GM21528 (cell line): ENCODE results near the gene CXCR5.
A peak's percentile ranks its signal among the peaks of the same experiment; 100 is the strongest.
"Not testable (repeated sequence)": the region's sequence is repeated elsewhere in the genome, so short reads cannot be mapped to it uniquely, and the experiment has no call there.

Source experiments
- ATAC-seq: cut with Tn5 transposase; IDR thresholded peaks from one replicate; pipeline ENCODE4 v1.9.1; 2021; ENCODE audit warnings: mild to moderate bottlenecking, moderate library complexity; ENCODE audit not compliant: unreplicated experiment, low FRiP score

CXCR5 gene, protein sequence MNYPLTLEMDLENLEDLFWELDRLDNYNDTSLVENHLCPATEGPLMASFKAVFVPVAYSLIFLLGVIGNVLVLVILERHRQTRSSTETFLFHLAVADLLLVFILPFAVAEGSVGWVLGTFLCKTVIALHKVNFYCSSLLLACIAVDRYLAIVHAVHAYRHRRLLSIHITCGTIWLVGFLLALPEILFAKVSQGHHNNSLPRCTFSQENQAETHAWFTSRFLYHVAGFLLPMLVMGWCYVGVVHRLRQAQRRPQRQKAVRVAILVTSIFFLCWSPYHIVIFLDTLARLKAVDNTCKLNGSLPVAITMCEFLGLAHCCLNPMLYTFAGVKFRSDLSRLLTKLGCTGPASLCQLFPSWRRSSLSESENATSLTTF

DNA sequence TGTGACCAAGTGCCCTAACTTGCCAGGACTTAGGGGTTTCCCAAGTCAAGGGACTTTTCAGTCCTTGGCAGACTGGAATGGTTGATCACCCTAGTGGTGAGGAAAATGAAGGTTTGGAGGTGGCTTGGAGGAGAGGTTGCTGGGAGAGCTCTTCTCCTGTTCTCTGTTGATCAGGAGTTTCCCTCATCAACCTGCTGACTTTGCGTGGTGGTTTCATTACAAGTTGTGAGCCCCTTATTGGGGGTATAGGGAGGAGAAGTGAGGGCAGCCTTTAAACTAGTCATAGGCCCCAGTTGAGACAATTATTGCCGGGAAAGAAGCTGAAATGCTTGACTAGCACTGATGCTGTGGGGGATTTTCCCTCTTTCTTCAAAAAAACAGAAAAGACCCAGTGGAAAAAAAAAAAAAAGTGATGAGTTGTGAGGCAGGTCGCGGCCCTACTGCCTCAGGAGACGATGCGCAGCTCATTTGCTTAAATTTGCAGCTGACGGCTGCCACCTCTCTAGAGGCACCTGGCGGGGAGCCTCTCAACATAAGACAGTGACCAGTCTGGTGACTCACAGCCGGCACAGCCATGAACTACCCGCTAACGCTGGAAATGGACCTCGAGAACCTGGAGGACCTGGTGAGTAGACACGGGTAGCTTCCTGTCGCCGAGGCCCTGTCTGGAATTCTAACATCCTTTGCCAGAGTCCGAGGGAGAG is at the start of gene CXCR5:
Gene CXCR5, plus strand, starts transcription at position 525 of the 704 bp plus-strand sequence. Its CDS starts 50 bp downstream, at position 575.
- ATAC-seq: peak; percentile 65

DNA sequence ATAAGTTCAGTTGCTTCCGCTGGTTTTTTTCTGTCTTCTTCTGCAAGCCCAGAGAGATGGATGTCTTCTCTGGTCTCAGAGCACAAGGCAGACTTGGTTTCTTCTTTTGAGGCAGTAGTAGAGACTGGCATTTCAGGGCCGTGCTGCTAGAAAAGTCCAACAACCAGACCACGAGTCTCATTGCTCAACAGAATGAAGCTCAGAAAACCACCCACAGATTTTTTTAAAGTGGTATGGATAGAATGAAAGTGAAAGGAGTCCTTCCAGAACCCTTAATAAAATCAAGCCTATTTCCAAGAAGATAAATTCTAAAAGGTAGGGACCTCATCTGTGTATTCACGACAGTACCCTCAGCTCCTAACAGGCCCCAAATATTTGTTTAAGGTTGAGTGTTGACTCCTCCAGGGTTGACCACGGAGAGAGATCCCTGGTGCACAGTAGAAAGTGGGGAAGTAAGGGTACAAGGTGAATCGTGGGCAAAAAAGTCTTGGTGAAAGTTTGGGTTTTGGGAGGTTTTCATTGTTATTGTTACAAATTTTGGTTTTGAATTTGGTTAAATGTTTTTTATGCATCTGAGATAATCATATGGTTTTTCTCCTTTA is 49.2 kb upstream of the CXCR5 start:
- no peak for ATAC-seq

DNA sequence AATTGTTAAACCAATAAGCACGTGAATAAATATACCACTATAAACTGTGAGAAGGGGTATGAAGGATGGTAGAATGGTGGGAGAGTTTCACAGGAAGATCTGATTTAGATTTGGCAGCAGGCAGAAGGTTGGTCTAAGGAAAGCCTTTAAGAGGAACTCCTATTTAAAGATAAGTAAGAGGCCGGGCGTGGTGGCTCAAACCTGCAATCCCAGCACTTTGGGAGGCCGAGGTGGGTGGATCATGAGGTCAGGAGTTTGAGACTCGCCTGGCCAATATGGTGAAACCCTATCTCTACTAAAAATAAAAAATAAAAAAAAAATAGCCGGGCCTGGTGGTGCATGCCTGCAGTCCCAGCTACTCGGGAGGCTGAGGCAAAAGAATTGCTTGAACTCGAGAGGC is 45.8 kb upstream of the CXCR5 start:
- no peak for ATAC-seq

DNA sequence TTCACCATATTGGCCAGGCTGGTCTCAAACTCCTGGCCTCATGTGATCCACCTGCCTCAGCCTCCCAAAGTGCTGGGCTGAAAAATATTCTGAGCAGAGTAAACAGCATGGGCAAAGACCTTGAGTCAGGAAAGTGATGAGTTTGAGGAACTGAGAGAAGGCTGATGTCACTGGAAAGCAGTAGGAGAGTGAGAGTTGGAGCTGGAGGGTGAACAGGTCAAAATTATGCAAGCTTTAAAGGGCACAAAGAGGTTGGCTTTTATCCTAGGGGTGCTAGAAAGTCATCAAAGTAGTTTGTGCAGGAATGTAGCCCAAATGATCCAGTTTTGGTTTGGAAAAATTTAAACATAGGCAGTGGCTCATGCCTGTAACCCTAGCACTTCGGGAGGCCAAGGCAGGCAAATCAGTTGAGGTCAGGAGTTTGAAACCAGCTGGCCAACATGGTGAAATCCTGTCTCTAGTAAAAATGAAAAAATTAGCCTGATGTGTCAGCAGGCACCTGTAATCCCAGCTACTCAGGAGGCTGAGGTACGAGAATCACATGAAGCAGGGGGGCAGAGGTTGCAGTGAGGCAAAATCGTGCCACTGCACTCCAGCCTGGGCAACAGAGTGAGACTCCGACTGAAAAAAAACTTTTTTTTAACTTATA is 44.7 kb upstream of the CXCR5 start:
- ATAC-seq: peak; percentile 75

DNA sequence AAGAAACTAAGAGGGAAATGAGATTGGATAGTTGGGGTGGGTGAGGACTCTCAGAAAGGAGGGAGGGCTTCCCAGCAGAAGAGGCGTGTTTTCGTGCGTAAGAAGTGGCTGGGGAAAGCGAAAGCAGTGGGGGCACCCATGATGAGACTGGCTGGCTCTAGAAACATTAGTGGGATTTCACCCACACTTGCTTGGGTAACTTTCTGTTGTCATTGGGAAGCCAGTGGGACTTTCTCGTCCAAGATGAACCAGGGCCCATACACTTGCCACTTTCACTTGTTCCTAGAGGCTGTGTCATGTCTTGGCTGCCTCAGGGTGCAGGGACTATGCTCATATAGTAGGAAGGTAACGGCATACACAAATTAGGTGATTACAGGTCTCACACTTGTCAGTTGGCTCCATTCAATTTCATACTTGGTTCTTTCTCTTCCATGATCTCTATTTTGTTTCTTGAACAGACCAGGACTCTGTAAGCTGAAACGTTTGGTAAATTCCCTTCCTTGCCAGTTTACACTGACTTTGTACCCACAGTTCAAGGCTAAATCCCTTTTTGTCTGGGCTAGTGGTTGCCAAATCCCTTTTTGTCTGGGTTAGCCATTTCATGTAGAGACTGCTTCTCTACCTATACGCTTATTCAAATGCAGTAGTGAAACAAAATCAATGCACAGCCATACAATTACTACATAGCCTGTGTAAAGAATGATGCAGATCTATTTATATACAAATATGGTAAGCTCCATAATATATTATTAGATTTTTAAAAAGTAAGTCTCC is 42.0 kb upstream of the CXCR5 start:
- ATAC-seq: no peak

DNA sequence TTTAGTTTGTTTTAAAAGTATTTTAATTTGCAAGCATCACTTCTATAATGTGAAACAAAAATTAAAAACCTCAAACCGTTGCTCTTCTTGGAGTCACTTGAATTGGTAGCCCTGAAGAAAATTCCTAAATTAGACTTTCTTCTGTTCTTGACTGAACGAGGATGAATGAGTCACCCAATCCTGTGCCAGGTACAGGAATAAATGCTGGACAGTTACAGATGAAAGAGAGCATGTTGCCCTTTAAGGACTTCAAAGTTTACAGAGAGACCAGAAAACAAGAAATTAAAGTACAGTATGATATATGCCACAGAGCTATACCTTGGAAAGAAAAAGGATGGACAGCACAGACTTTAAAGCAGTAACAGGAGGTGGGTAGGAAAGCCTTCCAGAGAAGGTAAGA is 41.3 kb upstream of the CXCR5 start:
- ATAC-seq: no peak

DNA sequence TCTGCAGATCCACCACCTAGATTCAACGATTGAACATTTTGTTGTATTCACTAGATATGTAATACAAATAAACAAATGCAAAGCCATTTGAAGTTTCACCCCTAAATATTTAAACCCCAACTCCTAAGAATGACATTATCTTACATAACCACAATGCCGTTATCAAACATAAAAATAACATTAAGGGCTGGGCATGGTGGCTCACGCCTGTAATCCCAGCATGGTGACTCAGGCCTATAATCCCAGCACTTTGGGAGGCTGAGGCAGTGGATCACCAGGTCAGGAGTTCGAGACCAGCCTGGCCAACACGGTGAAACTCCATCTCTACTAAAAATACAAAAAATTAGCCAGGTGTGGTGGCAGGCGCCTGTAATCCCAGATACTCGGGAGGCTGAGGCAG is 40.8 kb upstream of the CXCR5 start:
- not testable (repeated sequence) for ATAC-seq

DNA sequence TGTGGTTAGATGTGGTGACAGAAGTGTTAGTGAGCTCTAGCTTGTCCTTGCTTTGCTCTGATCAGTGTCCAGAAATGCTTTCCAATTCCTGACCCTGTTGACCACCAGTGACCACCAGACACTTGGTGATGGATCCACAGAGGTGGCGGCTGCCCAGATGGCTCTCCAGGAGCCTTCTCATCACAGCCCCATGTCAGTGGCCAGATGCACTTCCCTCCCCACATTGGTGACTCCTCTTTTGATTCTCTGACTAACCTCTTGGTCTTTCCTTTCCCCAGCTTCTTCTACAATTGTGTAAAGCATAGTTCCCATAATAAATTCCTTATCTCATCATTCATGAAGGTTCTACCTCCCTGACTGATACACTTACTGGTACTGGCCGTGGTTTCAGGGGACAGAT is 40.1 kb upstream of the CXCR5 start:
- no peak for ATAC-seq

DNA sequence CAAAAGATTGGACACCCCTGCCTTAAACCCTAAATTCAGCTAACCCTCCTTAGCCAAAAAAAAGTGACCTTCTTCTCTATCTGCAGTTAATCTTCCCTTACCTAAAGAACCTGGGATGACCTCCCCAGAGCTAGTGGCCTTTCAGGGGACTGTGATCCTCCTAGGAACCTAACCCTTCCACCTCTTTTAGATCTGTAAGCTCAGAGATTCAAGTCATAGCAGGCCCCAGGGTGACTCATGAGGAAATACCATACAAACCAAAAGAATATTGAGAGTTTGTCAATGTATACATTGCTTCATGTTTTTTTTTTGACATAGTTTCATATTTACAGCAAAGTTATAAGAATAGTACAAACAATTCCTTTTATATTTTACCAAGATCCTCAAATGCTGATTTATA is 38.3 kb upstream of the CXCR5 start:
- no peak for ATAC-seq

DNA sequence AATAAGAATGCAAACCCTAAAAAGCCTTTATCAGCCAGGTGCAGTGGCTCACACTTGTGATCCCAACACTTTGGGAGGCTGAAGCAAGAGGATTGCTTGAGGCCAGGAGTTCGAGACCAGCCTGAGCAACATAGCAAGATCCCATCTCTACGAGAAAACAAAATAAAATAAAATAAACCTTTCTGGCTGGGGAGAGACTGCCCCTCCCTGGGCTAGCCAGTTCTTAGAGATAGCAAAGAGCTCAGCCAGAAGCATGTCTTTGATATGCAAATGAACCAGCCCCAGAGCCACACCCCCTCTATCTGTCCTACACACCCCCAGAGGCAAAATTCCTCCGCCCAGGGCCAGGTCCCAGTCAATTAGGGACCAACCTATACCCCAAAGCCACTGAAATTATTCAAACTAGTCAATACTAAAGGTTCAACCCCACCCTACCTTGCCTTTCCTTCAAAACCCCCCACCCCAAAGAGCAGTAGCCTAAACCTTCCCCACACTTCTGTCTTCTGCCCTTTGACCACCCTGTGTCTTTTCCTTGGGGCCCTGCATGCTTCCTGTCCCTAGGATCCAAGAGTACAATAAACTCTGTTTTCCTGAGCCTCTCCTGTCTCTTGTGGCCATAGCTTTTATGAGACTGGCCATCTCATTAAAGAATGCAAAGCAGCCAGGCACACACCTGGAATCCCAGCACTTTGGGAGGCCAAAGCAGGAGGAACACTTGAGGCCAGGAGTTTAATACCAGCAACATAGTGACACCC is 37.3 kb upstream of the CXCR5 start:
- no peak for ATAC-seq

DNA sequence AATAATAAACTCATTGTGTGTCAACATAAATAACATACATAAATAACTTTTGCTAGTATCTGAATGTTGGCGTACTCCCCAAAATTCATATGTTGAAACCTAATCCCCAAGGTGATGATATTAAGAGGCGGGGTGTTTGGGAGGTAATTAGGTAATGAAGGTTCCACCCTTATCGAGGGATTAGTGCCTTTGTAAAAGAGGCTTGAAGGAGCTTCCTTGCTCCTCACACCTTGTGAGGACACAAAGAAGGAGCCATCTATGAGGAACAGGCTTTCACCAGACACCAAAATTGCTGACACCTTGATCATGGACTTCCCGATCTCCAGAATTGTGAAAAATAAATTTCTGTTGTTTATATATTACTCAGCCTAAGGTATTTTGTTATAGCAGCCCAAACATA is 33.9 kb upstream of the CXCR5 start:
- ATAC-seq: no peak

DNA sequence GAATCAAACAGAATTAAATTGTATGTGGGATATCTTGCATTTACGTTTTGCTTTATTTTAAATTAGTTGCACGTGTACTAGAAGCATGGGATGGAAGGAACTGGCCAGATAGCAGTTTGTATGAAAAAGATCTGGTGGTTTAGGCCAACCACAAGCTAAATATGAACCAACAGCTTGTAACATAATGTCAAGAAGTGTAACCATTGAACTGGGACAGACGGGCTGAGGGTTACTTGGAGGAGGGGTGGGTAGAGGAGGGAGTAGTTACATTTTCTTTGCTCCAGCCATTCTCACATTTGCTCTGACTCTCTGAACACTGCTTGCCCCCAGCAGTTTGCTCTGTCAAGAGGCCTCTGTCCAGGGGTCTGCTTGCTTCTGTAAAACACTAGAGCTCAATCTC is 31.7 kb upstream of the CXCR5 start:
- no peak for ATAC-seq

DNA sequence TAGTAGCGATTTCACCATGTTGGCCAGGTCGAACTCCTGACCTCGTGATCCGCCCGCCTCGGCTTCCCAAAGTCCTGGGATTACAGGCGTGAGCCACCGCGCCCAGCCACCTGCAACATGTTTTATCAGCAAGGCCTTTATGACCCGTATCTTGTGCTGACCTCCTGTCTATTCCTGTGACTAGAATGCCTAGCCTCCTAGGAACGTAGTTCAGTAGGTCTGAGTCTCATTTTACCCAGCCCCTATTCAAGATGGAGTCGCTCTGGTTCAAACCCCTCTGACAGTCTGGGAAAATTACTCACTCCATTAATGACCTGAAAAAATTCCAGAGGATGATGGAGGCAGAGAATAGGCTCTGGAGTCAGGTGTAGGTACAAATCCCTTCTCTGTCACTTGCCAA is 30.0 kb upstream of the CXCR5 start:
- ATAC-seq: no peak

DNA sequence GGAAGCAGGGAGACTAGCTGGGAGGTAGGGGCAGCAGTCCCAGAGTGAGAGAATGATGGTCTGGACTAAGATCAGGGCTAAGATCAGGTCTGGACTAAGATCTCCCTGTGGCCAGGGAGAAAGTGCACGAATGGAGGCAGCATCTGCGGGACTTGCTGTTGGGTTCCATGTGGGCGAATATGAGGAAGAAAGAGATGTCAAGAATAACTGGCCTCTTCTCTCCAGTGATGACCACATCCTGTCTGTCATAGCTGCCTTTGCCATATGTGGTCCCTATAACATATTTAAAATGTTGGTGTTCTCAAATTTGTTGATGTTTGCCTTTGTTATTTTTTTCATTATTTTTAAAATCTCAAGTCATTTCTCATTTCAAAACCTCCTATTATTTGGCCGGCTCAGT is 27.4 kb upstream of the CXCR5 start:
- ATAC-seq: no peak

DNA sequence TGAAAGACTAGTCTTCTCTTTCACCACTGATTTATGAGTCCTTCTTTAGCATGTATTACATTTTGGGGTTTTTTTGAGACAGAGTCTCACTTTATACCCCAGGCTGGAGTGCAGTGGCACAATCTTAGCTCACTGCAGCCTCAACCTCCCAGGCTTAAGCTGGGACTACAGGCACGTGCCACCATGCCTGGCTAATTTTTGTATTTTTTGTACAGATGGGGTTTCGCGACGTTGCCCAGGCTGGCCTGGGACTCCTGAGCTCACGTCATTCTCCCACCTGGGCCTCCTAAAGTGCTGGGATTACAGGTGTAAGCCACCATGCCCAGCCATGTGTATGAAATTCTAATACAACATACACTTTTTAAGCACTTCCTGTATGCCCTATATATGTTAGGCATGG is 26.3 kb upstream of the CXCR5 start:
- no peak for ATAC-seq

DNA sequence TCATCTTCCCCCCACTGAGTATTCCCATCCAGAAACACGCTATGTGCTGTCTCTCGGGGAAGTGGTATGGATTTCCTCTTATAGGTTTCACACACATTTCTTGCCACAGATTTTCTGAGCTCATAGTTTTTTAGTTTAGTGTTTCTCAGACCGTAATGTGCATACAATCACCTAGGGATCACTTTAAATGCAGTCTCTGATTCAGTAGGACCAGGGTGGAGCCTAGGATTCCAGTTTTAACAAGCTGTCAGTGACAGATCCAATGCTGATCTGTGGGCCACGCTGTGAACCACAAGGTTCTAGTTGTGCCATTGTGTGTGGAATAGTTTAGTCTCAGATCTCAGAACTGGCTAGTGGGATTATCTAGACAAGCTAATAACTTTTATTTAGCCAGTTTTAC is 23.7 kb upstream of the CXCR5 start:
- ATAC-seq: no peak

DNA sequence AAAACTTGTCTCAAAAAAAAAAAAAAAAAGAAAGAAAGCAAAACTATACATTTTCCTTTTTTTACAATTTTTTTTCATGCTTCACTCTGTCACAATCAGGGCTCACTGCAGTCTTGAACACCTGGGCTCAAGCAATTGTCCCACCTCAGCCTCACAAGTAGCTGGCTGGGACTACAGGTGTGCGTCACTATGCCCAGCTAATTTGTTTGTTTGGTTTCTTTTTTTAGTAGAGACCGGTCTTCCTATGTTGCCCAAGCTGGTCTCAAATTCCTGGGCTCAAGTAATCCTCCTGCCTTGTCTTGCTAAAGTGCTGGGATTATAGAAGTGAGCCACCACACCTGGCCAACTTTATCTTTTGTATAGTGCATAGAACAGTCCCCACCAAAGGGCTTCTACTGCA is 15.0 kb upstream of the CXCR5 start:
- no peak for ATAC-seq

DNA sequence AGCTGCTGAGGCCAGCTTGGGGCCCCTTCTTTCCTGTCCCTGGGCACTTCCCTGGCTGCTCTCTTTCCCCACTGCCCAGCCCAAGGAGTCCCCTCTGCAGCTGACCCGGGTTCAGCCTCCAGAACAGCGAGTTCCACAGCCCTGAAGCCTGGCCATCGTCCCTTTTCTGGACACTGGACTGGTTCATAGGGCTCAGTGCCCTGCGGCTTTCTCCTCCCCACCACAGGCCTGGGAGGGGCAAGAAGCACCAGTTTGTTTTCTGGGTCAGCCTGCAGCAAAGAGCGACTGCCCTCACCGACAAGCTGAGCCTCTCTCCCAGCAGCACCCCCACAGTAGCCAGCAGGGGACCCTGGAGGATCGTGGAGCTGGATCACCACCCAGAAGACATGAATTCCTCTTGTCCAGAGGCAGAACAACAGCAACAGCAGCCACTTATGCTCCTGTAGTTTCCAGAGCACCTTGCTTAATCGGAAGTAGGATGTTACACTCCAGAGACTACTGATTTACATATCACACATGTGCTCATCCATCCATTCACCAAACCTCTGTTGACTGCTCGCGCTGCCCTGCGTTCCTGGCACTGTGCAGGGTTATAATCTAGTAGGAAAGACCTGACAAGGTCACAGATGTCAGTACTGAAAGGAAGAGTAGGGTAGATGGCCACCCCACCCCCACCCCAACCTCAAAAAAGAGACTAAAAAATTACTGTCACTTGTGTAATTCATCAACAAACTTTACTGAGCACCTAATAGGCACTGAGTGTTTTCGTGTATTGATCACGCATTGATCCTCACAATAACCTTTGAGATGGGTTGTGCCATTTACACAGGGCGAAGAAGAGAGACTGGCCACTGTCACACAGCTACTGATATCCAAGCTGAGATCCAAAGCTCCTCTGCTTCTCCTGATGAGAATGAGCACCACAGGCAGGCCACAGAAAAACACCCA is 13.0 kb upstream of the CXCR5 start:
- ATAC-seq: peak; percentile 62

DNA sequence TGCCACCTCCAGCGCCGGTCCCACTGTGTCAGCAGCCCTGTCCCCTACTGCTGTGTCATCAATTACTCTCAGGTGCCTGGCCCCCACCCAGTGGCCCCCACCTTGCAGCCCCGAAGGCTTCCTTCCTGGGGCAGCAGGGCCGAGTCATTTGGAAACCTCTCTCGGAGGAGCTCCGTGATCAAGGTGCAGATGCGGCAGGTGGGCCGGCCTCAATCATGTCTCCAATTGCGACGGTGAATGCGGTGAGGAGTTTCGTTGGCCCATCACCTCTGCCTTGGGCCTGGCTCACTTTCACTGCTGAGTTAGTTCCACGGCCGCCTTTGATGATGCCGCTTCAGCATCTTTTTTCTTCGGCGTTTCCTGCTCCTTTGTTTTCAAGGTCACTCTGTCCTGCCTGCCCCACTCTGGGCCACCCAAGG is 11.3 kb upstream of the CXCR5 start:
- ATAC-seq: no peak
